Tibial nerve (tissue), 4 donors: ENCODE measurements around the gene BAG1. TPM values are rescaled to one million over a fixed set of nuclear protein-coding genes. Genes with fewer than 3 reads are reported as not detected.
A peak's percentile ranks its signal among the peaks of the same experiment; 100 is the strongest.

Experiments
- DNase-seq, 2 donors: peaks; one replicate each; pipeline ENCODE4 v3.0.0-alpha.2; 2019; ENCODE audit warnings: low spot score in 2 of 2
- H3K27ac ChIP-seq, 4 donors: fragments of 200-600 bp; sonication (generic) in 3 of 4; one replicate each; pipeline ENCODE4 v1.5.1; 2017 to 2019; ENCODE audit warnings: mild to moderate bottlenecking in 1 of 4
- H3K27me3 ChIP-seq, 2 donors: fragments of 200-600 bp; sonication (generic) in 1 of 2; one replicate each; pipeline versions ENCODE4 v1.5.1 to v1.6.0; 2017 to 2019
- H3K36me3 ChIP-seq, 3 donors: fragments of 200-600 bp; sonication (generic); one replicate each; pipeline ENCODE4 v1.5.1; 2018 to 2019
- H3K4me1 ChIP-seq, 4 donors: fragments of 200-600 bp; sonication (generic) in 3 of 4; one replicate each; pipeline ENCODE4 v1.5.1; 2017 to 2019
- H3K4me3 ChIP-seq, 4 donors: fragments of 200-600 bp; sonication (generic) in 3 of 4; one replicate each; pipeline ENCODE4 v1.5.1; 2017 to 2019; ENCODE audit warnings: mild to moderate bottlenecking in 1 of 4, moderate library complexity in 1 of 4
- H3K9me3 ChIP-seq, 4 donors: fragments of 200-600 bp; sonication (generic) in 3 of 4; one replicate each; pipeline ENCODE4 v1.5.1; 2017 to 2019
- EP300 ChIP-seq, 2 donors: sonication (generic); formaldehyde crosslinking; IDR thresholded peaks; one replicate each; pipeline ENCODE4 v1.6.1; 2017; ENCODE audit warnings: antibody characterized with exemption in 2 of 2, mild to moderate bottlenecking in 1 of 2
- POLR2A ChIP-seq, 2 donors: fragments of 450-650 bp; IDR thresholded peaks; one replicate each; pipeline ENCODE4 v1.6.1; 2017; ENCODE audit warnings: antibody characterized with exemption in 2 of 2, mild to moderate bottlenecking in 2 of 2, moderate library complexity in 2 of 2
- WGBS, 2 donors: methylation state at CpG; one replicate each; pipeline ENCODE4 v1.1.5; 2018; 5-methylcytosine and 5-hydroxymethylcytosine counted together
- total RNA-seq, 4 donors: library from RNA; depleted of rRNA; stranded (reverse); fragments of >200 nt; gene quantifications; one replicate each; pipeline ENCODE4 v1.1.0, GENCODE V29; 2016
- TF ChIP-seq, protein P1 (sequence below), 5 experiments: fragments of 200-600 bp in 3 of 5; fragments of 450-650 bp in 2 of 5; sonication (generic) in 3 of 5; IDR thresholded peaks; one replicate each; pipeline ENCODE4 v1.5.1; 2016 to 2019; ENCODE audit warnings: antibody characterized with exemption in 5 of 5, mild to moderate bottlenecking in 3 of 5, moderate library complexity in 2 of 5

BAG1 gene
- total RNA-seq, 4 donors from 2014 or later, result 108 to 134 (median 123) TPM

DNA sequence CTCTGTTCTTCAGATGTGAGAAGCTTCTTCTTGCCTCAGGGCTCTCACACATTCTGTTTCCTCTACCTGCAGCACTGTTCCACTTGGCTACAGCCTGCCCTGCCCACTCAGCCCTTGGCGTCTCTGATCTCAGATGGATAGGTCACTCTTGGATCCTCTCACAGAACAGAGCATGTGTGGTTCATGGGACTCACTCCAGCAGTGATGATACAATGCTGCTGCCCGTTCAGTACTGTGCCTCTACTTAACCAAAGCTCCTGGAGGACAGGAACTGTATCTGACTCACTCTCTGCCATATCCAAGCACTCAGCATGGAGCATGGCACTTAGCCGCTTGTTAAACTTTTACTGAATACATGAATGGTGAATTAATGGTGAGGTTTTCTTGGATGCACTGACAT lies 27.9 kb downstream of the BAG1 start:
- Histone ChIP-seq H3K4me1 (no peaks in the 10 kb centered on the region), H3K27ac (no peak overlapping the region), H3K36me3 (no peaks in the 10 kb centered on the region), H3K9me3 (no peaks in the 10 kb centered on the region), H3K4me3 (no peak overlapping the region), H3K27me3 (peaks cover 0 to 7% of the 10 kb centered on the region in 2 donors)
- WGBS, 2 donors, result 67 to 71% methylated on average over 3 of the region's 3 CpGs
- TF ChIP-seq POLR2A (IDR thresholded peaks at IDR 0.05), result no peak
- TF ChIP-seq, protein P1, sequence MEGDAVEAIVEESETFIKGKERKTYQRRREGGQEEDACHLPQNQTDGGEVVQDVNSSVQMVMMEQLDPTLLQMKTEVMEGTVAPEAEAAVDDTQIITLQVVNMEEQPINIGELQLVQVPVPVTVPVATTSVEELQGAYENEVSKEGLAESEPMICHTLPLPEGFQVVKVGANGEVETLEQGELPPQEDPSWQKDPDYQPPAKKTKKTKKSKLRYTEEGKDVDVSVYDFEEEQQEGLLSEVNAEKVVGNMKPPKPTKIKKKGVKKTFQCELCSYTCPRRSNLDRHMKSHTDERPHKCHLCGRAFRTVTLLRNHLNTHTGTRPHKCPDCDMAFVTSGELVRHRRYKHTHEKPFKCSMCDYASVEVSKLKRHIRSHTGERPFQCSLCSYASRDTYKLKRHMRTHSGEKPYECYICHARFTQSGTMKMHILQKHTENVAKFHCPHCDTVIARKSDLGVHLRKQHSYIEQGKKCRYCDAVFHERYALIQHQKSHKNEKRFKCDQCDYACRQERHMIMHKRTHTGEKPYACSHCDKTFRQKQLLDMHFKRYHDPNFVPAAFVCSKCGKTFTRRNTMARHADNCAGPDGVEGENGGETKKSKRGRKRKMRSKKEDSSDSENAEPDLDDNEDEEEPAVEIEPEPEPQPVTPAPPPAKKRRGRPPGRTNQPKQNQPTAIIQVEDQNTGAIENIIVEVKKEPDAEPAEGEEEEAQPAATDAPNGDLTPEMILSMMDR (IDR thresholded peaks at IDR 0.05), result no peak
- no peak for TF ChIP-seq EP300 (IDR thresholded peaks at IDR 0.05)
- DNase-seq, result no peak

DNA sequence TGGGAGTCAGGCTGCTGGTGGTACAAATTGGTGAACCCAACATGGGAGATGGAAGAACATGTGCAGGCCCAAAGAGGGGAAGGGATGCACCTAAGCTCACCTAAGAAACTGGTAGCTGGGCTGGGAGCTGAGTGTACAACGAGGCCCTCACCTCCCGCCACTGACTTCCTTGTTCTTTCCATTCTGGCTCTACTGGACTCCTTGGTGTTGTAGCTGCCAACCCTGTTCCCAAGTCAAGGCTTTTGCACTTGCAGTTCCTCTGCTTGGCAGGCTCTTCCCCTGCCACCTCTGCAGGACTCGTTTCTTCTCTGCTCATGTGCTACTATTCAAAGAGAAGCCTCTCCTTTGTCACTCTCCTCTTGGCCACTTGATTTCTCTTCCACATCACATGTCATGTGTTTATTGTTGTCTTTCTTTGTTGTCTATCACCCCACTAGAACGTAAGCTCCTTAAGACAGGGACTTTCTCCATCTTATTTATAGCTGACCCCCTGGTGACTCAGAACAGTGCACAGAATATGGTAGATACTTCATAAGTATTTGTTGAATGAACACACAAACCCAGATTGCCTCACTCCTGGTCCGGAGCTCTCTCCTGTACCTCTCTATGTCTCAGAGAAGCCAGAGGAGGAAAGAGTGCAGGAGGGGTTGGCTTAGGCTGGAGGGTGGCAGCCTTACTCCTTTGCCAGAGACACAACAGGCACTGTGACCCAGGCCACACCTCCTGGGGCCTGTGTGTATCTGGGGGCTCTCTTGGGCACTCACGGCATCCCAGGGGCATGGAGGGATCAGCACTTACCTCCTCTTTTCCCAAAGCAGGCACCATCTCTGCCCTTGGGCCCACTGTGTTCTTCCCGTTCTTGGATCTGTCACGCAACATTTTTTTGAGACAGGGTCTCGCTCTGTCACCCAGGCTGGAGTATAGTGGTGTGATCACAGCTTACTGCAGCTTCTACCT lies 29.7 kb downstream of the BAG1 start:
- no peak for TF ChIP-seq POLR2A (IDR thresholded peaks at IDR 0.05)
- TF ChIP-seq, protein P1 (IDR thresholded peaks at IDR 0.05), result no peak
- TF ChIP-seq EP300 (IDR thresholded peaks at IDR 0.05), result no peak
- Histone ChIP-seq H3K27me3 (peaks cover 0 to 7% of the 10 kb centered on the region in 2 donors), H3K27ac (peak overlapping the region in 1 of 4 donors; percentile 9)

DNA sequence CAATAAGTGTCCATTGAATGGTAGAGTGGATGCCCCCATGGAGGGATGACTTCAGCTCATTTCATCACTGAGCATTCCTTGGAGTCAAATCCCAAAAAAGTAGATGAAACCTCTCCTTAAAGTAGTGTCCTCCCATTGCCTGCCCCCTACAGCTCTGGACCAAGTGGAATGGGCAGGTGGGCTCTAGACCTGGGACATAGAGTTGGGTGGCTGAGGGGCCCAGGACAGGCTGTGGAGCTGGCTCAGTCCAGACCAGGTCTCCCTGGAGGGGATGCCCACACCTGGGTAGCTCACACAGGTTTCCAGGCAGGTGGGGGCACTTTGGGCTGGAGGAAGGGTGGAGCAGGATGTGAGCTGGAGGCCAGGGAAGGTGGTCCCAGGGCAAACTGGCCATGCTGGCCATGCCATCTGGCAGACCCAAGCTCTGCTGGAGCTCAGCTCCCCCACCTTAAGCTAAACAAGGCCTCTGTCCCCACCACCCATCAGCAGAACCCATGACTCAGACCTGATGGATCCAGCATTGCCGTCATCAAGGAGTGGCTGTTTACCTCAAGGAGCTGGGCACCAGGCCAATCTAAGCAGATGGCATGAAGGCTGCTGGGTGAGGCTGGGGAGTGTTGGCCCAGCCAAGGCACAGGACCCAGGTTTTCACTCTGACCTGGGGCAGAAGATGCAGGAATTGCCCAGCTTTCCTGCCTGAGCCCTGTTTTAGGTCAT lies 30.7 kb downstream of the BAG1 start:
- TF ChIP-seq, protein P1 (IDR thresholded peaks at IDR 0.05), result no peak
- TF ChIP-seq POLR2A (IDR thresholded peaks at IDR 0.05) (no peak), EP300 (IDR thresholded peaks at IDR 0.05) (no peak)
- 40 to 75% methylated on average over 1 of the region's 1 CpG for WGBS, 2 donors
- Histone ChIP-seq H3K36me3 (no peaks in the 10 kb centered on the region), H3K27me3 (peaks cover 0 to 7% of the 10 kb centered on the region in 2 donors), H3K4me3 (no peak overlapping the region), H3K4me1 (no peaks in the 10 kb centered on the region), H3K9me3 (no peaks in the 10 kb centered on the region), H3K27ac (no peak overlapping the region)
- peak in 1 of 2 donors; percentile 21 for DNase-seq

More for the DNA sequence above, 29.7 kb downstream of the BAG1 start:
- no peak overlapping the region for H3K4me3 ChIP-seq
- 69 to 73% methylated on average over 9 of the region's 9 CpGs for WGBS, 2 donors
- no peak for DNase-seq
- no peaks in the 10 kb centered on the region for H3K9me3 ChIP-seq
- no peaks in the 10 kb centered on the region for H3K36me3 ChIP-seq
- H3K4me1 ChIP-seq, result no peaks in the 10 kb centered on the region

DNA sequence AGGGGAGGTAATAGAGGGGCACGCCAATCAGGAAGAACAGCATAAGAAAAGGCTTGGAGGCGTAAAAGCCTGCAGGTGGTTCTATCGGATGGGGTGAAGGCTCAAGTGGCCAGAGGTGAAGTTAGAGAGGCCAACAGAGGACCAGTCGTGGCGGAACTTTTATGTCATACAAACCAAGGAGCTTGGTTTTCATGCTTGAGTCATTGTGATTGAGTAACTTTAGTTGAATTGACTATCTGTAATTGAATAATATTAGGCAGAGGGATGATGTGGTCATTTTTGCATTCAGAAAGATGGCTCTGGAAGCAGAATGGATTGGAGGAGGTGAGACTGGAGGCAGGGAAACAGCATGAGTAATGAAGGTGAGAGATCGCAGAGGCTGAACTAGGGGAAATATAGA lies 31.7 kb downstream of the BAG1 start:
- Histone ChIP-seq H3K36me3 (no peaks in the 10 kb centered on the region), H3K4me3 (no peak overlapping the region), H3K27me3 (peaks cover 0 to 7% of the 10 kb centered on the region in 2 donors), H3K9me3 (no peaks in the 10 kb centered on the region), H3K4me1 (no peaks in the 10 kb centered on the region), H3K27ac (no peak overlapping the region)
- DNase-seq, result no peak
- TF ChIP-seq POLR2A (IDR thresholded peaks at IDR 0.05) (no peak), EP300 (IDR thresholded peaks at IDR 0.05) (no peak)
- TF ChIP-seq, protein P1 (IDR thresholded peaks at IDR 0.05), result no peak
- 82 to 88% methylated on average over 6 of the region's 6 CpGs for WGBS, 2 donors

DNA sequence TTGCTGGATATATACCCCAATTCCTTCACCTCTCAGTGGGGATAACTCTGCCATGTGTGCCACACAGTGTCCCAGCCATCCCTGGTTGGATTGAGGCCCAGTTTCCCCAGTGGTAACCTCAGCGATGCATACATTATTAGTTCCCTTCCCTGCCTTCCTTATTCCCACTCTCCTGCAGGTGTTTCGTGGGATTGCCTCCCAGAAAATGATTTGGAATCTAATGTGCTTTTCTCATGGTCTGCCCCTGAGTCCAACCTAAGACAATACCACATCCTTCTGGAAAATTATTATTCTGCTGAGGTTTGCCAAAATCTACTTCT lies 32.9 kb downstream of the BAG1 start:
- Histone ChIP-seq H3K4me3 (no peak overlapping the region), H3K9me3 (no peaks in the 10 kb centered on the region), H3K36me3 (no peaks in the 10 kb centered on the region), H3K27me3 (peaks cover 0 to 7% of the 10 kb centered on the region in 2 donors), H3K4me1 (no peaks in the 10 kb centered on the region), H3K27ac (no peak overlapping the region)
- TF ChIP-seq POLR2A (IDR thresholded peaks at IDR 0.05) (no peak), EP300 (IDR thresholded peaks at IDR 0.05) (no peak)
- TF ChIP-seq, protein P1 (IDR thresholded peaks at IDR 0.05), result no peak
- DNase-seq, result no peak
- WGBS, 2 donors, result 80 to 84% methylated on average over 2 of the region's 2 CpGs
